ENCODE results near the gene MVD.

- TF ChIP-seq JUND (IDR thresholded peaks at IDR 0.05) (no peak), HNF4A (conservative IDR thresholded peaks at IDR 0.05) (no peak), RXRA (IDR thresholded peaks at IDR 0.05) (no peak), GABPA (IDR thresholded peaks at IDR 0.05 in 1 of 2, conservative IDR thresholded peaks at IDR 0.05 in 1 of 2) (no peak), EGR1 (IDR thresholded peaks at IDR 0.05; ENCODE audit: low read depth in 2 of 2) (no peak), FOXA1 (IDR thresholded peaks at IDR 0.05) (no peak), SP1 (IDR thresholded peaks at IDR 0.05) (no peak), FOXA2 (IDR thresholded peaks at IDR 0.05) (no peak), REST (IDR thresholded peaks at IDR 0.05) (no peak), YY1 (IDR thresholded peaks at IDR 0.05) (no peak), RAD21 (IDR thresholded peaks at IDR 0.05) (no peak)
- TF ChIP-seq, protein P1, sequence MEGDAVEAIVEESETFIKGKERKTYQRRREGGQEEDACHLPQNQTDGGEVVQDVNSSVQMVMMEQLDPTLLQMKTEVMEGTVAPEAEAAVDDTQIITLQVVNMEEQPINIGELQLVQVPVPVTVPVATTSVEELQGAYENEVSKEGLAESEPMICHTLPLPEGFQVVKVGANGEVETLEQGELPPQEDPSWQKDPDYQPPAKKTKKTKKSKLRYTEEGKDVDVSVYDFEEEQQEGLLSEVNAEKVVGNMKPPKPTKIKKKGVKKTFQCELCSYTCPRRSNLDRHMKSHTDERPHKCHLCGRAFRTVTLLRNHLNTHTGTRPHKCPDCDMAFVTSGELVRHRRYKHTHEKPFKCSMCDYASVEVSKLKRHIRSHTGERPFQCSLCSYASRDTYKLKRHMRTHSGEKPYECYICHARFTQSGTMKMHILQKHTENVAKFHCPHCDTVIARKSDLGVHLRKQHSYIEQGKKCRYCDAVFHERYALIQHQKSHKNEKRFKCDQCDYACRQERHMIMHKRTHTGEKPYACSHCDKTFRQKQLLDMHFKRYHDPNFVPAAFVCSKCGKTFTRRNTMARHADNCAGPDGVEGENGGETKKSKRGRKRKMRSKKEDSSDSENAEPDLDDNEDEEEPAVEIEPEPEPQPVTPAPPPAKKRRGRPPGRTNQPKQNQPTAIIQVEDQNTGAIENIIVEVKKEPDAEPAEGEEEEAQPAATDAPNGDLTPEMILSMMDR (IDR thresholded peaks at IDR 0.05; ENCODE audit: low read depth, low read length, missing input control), result no peak
- TF ChIP-seq, protein P2, sequence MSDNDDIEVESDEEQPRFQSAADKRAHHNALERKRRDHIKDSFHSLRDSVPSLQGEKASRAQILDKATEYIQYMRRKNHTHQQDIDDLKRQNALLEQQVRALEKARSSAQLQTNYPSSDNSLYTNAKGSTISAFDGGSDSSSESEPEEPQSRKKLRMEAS (IDR thresholded peaks at IDR 0.05), result no peak
- TF ChIP-seq, protein P3, sequence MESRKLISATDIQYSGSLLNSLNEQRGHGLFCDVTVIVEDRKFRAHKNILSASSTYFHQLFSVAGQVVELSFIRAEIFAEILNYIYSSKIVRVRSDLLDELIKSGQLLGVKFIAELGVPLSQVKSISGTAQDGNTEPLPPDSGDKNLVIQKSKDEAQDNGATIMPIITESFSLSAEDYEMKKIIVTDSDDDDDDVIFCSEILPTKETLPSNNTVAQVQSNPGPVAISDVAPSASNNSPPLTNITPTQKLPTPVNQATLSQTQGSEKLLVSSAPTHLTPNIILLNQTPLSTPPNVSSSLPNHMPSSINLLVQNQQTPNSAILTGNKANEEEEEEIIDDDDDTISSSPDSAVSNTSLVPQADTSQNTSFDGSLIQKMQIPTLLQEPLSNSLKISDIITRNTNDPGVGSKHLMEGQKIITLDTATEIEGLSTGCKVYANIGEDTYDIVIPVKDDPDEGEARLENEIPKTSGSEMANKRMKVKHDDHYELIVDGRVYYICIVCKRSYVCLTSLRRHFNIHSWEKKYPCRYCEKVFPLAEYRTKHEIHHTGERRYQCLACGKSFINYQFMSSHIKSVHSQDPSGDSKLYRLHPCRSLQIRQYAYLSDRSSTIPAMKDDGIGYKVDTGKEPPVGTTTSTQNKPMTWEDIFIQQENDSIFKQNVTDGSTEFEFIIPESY (IDR thresholded peaks at IDR 0.05), result no peak
Observed at GRCh38 chr16:88687676-88688012, 24.8 kb upstream of the MVD start.

Measured in liver (tissue), 3 donors.